Aorta (tissue), 5 donors: ENCODE data around the gene HMCN1. TPM values are rescaled to one million over a fixed set of nuclear protein-coding genes. Genes with fewer than 3 reads are reported as not detected.

Experiments used
- ATAC-seq: fragments of 200-7000 bp; cut with Tn5 transposase; one replicate; pipeline ENCODE4 v1.9.1; 2022; ENCODE audit warnings: moderate library complexity; ENCODE audit not compliant: low FRiP score
- DNase-seq, 2 donors: peaks; one replicate each; pipeline ENCODE4 v3.0.0-alpha.2; 2020
- H3K27ac ChIP-seq, 2 donors: one replicate each; pipeline ENCODE4 v1.5.1; 2013; ENCODE audit warnings: low read length in 2 of 2, mild to moderate bottlenecking in 2 of 2, moderate library complexity in 2 of 2, control low read depth in 1 of 2, inconsistent platforms in 1 of 2, low read depth in 1 of 2
- H3K27me3 ChIP-seq, 2 donors: one replicate each; pipeline ENCODE4 v1.6.1; 2013; ENCODE audit warnings: control low read depth in 1 of 2, low read length in 1 of 2, mild to moderate bottlenecking in 1 of 2, moderate library complexity in 1 of 2; ENCODE audit not compliant: insufficient read depth in 2 of 2, control insufficient read depth in 1 of 2
- H3K36me3 ChIP-seq, 2 donors: one replicate each; pipeline ENCODE4 v1.6.1; 2013; ENCODE audit warnings: control low read depth in 1 of 2, low read length in 1 of 2, mild to moderate bottlenecking in 1 of 2; ENCODE audit not compliant: insufficient read depth in 2 of 2, control insufficient read depth in 1 of 2
- H3K4me1 ChIP-seq, 2 donors: one replicate each; pipeline ENCODE4 v1.6.1; 2013; ENCODE audit warnings: low read length in 2 of 2, control low read depth in 1 of 2, mild to moderate bottlenecking in 1 of 2, moderate library complexity in 1 of 2; ENCODE audit not compliant: insufficient read depth in 2 of 2, control insufficient read depth in 1 of 2
- H3K4me3 ChIP-seq, 2 donors: one replicate each; pipeline ENCODE4 v1.5.1; 2013; ENCODE audit warnings: low read length in 2 of 2, control low read depth in 1 of 2, mild to moderate bottlenecking in 1 of 2
- H3K9me3 ChIP-seq: one replicate; pipeline ENCODE4 v1.6.1; 2013; ENCODE audit warnings: mild to moderate bottlenecking, low read length; ENCODE audit not compliant: control insufficient read depth
- WGBS, 2 donors: extraction: QIAGEN DNeasy Blood & Tissue Kit; methylation state at CpG; one replicate each; pipeline ENCODE4 v1.1.7; 2013; 5-methylcytosine and 5-hydroxymethylcytosine counted together
- intact Hi-C, 2 donors: fragments of 100-400 bp; cut with DNase I; formaldehyde crosslinking; loops; one replicate each; pipeline versions ENCODE4 v1.14.2 to v1.15.0; 2022
- polyA plus RNA-seq, 2 donors: library from polyadenylated mRNA; stranded (reverse); fragments of 200-250 nt; gene quantifications; one replicate each; pipeline ENCODE4 v1.2.3, GENCODE V29; 2013
- total RNA-seq, 2 donors: library from RNA; stranded (reverse); fragmentation: NEBNext Ultra II Directional; extraction: Animal tissue kit (Norgen Biotek cat#: 25700); gene quantifications; one replicate each; pipeline ENCODE4 v1.2.1, GENCODE V29; 2021
- donor health status: healthy with polysubstance abuse.
- donor health status: Bipolar disorder and iron deficiency.
- donor health status: DM: no; HTN: no; CAD: no.
- donor health status: DM: no; HTN: no; CAD: no.
- donor health status: DM: yes; HTN: yes; CAD: no.

Gene HMCN1
- total and polyA plus RNA-seq, 4 donors, result 11.3 to 93.6 (median 50.0) TPM

- H3K4me1 ChIP-seq, result no peaks in the 10 kb centered on the region
- peak overlapping the region; percentile 76 to 84 for H3K27ac ChIP-seq
- H3K9me3 ChIP-seq, result peaks cover 1% of the 10 kb centered on the region
- no peaks in the 10 kb centered on the region for H3K27me3 ChIP-seq
- H3K36me3 ChIP-seq, result peaks cover 0 to 1% of the 10 kb centered on the region in 2 donors
- ATAC-seq, result no peak
- intact Hi-C loops, result no loop called here
- H3K4me3 ChIP-seq, result no peak overlapping the region
- 3 to 6% methylated on average over 1 of the region's 1 CpG for WGBS, 2 donors
- no peak for DNase-seq
These were observed 195.6 kb downstream of the HMCN1 start for GRCh38 chr1:185929776-185930175.

DNA sequence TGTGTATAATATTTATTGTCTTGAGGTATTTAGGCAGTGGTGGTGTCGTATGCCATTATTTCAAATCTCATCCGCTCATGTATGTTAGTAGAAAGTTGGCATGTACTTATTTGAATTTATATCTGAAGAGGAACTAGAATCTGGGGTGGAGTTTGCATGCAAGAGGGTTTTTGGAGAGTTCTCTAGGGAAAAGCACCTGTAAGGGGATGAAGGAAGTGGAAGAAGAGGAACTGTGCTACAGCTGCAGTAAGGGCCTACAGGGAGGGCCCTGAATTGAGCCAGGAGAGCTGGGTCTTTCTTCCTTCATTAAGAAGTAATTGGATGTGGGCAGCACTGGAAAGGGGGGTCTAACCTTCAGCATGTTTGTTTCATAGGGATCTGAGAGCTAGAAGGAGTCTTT, 197.2 kb downstream of the HMCN1 start:
- Histone ChIP-seq H3K36me3 (peaks cover 0 to 1% of the 10 kb centered on the region in 2 donors), H3K4me1 (no peaks in the 10 kb centered on the region), H3K4me3 (no peak overlapping the region), H3K27ac (no peak overlapping the region), H3K27me3 (no peaks in the 10 kb centered on the region), H3K9me3 (no peaks in the 10 kb centered on the region)
- no peak for DNase-seq
- ATAC-seq, result no peak
- intact Hi-C loops, result no loop called here
- WGBS, 2 donors, result 94 to 97% methylated on average over 2 of the region's 2 CpGs

- ATAC-seq, result no peak
- H3K9me3 ChIP-seq, result no peaks in the 10 kb centered on the region
- no peaks in the 10 kb centered on the region for H3K27me3 ChIP-seq
- intact Hi-C loops, result no loop called here
- 91 to 95% methylated on average over 4 of the region's 4 CpGs for WGBS, 2 donors
- no peak for DNase-seq
- H3K27ac ChIP-seq, result no peak overlapping the region
- no peak overlapping the region for H3K4me3 ChIP-seq
- no peaks in the 10 kb centered on the region for H3K4me1 ChIP-seq
- peaks cover 0 to 1% of the 10 kb centered on the region in 2 donors for H3K36me3 ChIP-seq
These were observed 199.4 kb downstream of the HMCN1 start for GRCh38 chr1:185933580-185933979.

DNA sequence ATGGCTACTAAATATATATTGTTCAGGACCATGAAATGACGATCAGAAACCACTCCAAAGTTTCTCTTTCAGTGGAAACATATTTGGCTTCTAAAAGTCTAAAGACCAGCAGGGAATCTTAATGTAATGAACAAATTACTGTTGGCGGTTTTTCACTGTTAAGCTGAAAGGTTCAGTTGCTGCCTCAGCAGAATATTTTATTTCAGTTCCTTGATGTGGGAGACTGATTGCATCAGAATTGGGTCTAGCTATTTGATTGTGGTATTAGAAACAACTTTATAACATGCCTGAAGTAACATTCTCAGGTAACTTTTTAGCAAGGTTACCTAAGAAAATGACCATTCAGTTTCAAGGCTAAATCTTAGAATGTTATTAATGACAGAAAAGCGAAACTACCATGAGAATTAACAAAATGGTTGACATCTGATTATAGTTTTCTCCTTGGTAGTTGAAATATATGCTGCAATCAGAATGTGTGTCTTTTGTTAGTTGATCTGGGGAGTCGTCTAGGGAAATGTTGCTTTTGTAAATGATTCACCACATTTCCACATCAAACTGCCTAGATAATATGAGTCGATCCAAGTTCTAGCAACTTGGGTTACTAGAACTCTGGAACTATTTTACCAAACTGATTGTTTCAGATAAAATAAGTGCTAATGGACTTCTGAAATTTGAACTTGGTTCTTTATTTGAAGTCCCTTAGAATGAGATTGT, 200.4 kb downstream of the HMCN1 start:
- no peaks in the 10 kb centered on the region for H3K4me1 ChIP-seq
- WGBS, 2 donors, result 74% methylated on average over 5 of the region's 5 CpGs
- no peak overlapping the region for H3K4me3 ChIP-seq
- no peak overlapping the region for H3K27ac ChIP-seq
- intact Hi-C loops, result no loop called here
- no peaks in the 10 kb centered on the region for H3K27me3 ChIP-seq
- peaks cover 0 to 1% of the 10 kb centered on the region in 2 donors for H3K36me3 ChIP-seq
- no peak for ATAC-seq
- H3K9me3 ChIP-seq, result no peaks in the 10 kb centered on the region
- no peak for DNase-seq

GRCh38 chr1:185935360-185935759, 201.2 kb downstream of the HMCN1 start:
- ATAC-seq, result no peak
- Histone ChIP-seq H3K4me3 (no peak overlapping the region), H3K27ac (no peak overlapping the region), H3K36me3 (peaks cover 0 to 1% of the 10 kb centered on the region in 2 donors), H3K27me3 (no peaks in the 10 kb centered on the region), H3K9me3 (no peaks in the 10 kb centered on the region), H3K4me1 (no peaks in the 10 kb centered on the region)
- DNase-seq, result no peak
- intact Hi-C loops, result no loop called here

- H3K4me3 ChIP-seq, result no peak overlapping the region
- no peaks in the 10 kb centered on the region for H3K27me3 ChIP-seq
- no peak overlapping the region for H3K27ac ChIP-seq
- no peaks in the 10 kb centered on the region for H3K9me3 ChIP-seq
- intact Hi-C loops, result no loop called here
- DNase-seq (no peak), ATAC-seq (no peak)
- peaks cover 0 to 1% of the 10 kb centered on the region in 2 donors for H3K36me3 ChIP-seq
- no peaks in the 10 kb centered on the region for H3K4me1 ChIP-seq
- 47 to 52% methylated on average over 1 of the region's 1 CpG for whole genome bisulfite sequencing, 2 donors
These were observed 202.4 kb downstream of the HMCN1 start for GRCh38 chr1:185936641-185937040.

DNA sequence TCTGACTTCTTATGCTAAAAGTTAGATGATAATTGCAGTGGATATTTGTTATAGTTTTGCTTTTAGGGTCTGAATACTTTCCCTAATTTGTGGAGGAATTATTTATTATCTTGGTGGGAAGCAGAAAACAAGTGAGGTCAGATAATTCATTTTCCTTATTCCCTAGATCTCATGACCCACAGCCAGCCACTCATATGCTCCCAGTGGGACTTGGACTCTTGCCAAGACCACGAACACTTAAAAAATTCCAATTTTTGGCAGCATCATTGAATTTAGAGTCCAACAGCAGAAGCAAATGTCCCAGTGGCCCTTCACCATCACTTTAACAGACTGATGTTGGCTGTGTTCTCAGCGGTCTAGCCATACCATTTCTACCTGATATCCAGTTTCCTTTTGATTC, 204.2 kb downstream of the HMCN1 start:
- Histone ChIP-seq H3K27me3 (no peaks in the 10 kb centered on the region), H3K4me3 (no peak overlapping the region), H3K9me3 (no peaks in the 10 kb centered on the region), H3K27ac (no peak overlapping the region), H3K36me3 (peaks cover 0 to 1% of the 10 kb centered on the region in 2 donors), H3K4me1 (no peaks in the 10 kb centered on the region)
- 30 to 33% methylated on average over 2 of the region's 2 CpGs for WGBS, 2 donors
- ATAC-seq (no peak), DNase-seq (no peak)
- intact Hi-C loops, result no loop called here

DNA sequence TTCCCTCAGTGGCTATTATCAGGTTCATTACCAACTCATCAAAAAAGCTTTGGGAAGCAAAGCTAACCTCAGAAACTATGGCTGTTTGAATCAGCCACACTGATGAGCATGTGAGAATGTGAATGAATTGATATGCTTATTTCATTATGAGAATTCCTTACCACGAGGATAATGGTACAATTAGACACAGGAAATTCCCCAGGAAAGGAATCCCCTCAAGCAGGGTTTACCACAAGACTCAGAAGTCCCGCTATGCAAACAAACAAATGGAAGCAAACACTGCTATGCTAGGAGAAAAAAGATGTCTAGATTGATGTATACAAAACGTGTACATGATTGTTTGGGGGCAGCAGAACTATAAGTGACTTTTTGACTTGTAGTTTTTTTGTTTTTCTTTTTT, 205.0 kb downstream of the HMCN1 start:
- ATAC-seq (no peak), DNase-seq (no peak)
- Histone ChIP-seq H3K4me3 (no peak overlapping the region), H3K36me3 (no peaks in the 10 kb centered on the region), H3K4me1 (no peaks in the 10 kb centered on the region), H3K27me3 (no peaks in the 10 kb centered on the region), H3K27ac (no peak overlapping the region), H3K9me3 (no peaks in the 10 kb centered on the region)
- intact Hi-C loops, result no loop called here
- 69 to 71% methylated on average over 3 of the region's 3 CpGs for WGBS, 2 donors

DNA sequence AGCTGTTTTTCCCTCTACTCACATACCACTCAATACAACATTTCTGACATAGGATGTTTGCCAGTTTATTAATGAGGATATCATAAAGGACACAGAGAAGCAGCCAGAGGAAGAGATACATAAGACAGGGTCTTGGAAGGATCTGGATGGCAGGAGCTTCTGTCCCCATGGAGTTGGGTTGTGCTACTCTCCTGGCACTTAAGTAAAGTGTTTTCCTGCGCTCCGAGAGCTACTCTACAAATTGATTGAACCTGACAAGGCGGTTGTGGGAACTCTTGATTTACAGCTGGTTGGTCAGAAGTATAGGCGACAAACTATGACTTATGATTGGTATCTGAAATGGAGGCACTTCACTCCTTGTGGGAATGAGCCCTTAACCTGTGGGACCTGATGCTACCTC, 208.8 kb downstream of the HMCN1 start:
- no peaks in the 10 kb centered on the region for H3K36me3 ChIP-seq
- 97 to 98% methylated on average over 4 of the region's 4 CpGs for WGBS, 2 donors
- H3K4me3 ChIP-seq, result no peak overlapping the region
- H3K4me1 ChIP-seq, result no peaks in the 10 kb centered on the region
- intact Hi-C loops, result no loop called here
- ATAC-seq (no peak), DNase-seq (no peak)
- H3K9me3 ChIP-seq, result no peaks in the 10 kb centered on the region
- no peaks in the 10 kb centered on the region for H3K27me3 ChIP-seq
- H3K27ac ChIP-seq, result no peak overlapping the region
